GM12878 (cell line): Measurements from ENCODE around the gene MRNIP. TPM values are rescaled to one million over a fixed set of nuclear protein-coding genes. Genes with fewer than 3 reads are reported as not detected.

Experiments
- ATAC-seq: fragments of 200-7000 bp; cut with Tn5 transposase; 3 replicates; pipeline ENCODE4 v1.9.1; 2020; ENCODE audit warnings: mild to moderate bottlenecking, moderate library complexity
- BruUV-seq: library from RNA; stranded (reverse); fragments of 400-500 nt; replicated peaks from 2 replicates; lab custom pipeline; 2021; lab: Mats Ljungman, UMichigan
- CTCF ChIA-PET: fragments of 300-600 bp; sonication (Branson Sonifier 250); formaldehyde crosslinking; extraction: SDS; loops from one replicate; lab custom pipeline; 2021; ENCODE audit warnings: inconsistent platforms; lab: Yijun Ruan, JAX
- POLR2A ChIA-PET: fragments of 350-600 bp; formaldehyde crosslinking; extraction: SDS; loops from one replicate; lab custom pipeline; 2021; ENCODE audit warnings: inconsistent platforms; lab: Charles Lee
- RAD21 ChIA-PET: fragments of 300-600 bp; sonication (Branson Sonifier 250); formaldehyde crosslinking; loops from one replicate; lab custom pipeline; 2023; ENCODE audit warnings: antibody characterized with exemption; ENCODE audit not compliant: unreplicated experiment; lab: Charles Lee
- SMC1A ChIA-PET: fragments of 300-600 bp; sonication (Branson Sonifier 250); formaldehyde crosslinking; loops from one replicate; lab custom pipeline; 2023; ENCODE audit not compliant: unreplicated experiment, uncharacterized antibody; lab: Charles Lee
- DNase-seq: peaks from one replicate; pipeline ENCODE4 v3.0.0-alpha.2; 2011; ENCODE audit warnings: low read depth, low spot score
- FAIRE-seq: peaks from 3 replicates; lab custom pipeline; 2011; peaks lifted over from hg19 to GRCh38; lab: Jason Lieb, UNC
- H2AFZ ChIP-seq: 2 replicates; pipeline ENCODE4 v1.6.0; 2011; ENCODE audit warnings: low read depth, low read length, control low read depth; ENCODE audit not compliant: control insufficient read depth
- H3K27ac ChIP-seq: 2 replicates; pipeline ENCODE4 v1.5.1; 2011; ENCODE audit warnings: control low read depth; ENCODE audit not compliant: control insufficient read depth, insufficient read depth
- H3K27me3 ChIP-seq, 2 experiments: replicated peaks in 1 of 2; 2 replicates each; pipeline versions ENCODE4 v1.6.0 to v1.6.1; 2011; ENCODE audit warnings: low read length in 1 of 2; ENCODE audit not compliant: control insufficient read depth in 2 of 2, insufficient read depth in 2 of 2
- H3K36me3 ChIP-seq, 2 experiments: 2 replicates each; pipeline ENCODE4 v1.5.1; 2011; ENCODE audit warnings: low read length in 1 of 2; ENCODE audit not compliant: control insufficient read depth in 2 of 2, insufficient read depth in 2 of 2
- H3K4me1 ChIP-seq: 2 replicates; pipeline ENCODE4 v1.6.1; 2011; ENCODE audit warnings: mild to moderate bottlenecking, low read length, moderate library complexity, mixed read lengths; ENCODE audit not compliant: control insufficient read depth, insufficient read depth
- H3K4me2 ChIP-seq: 2 replicates; pipeline ENCODE4 v1.6.0; 2011; ENCODE audit warnings: control low read depth; ENCODE audit not compliant: control insufficient read depth, insufficient read depth
- H3K4me3 ChIP-seq: fragments of 200-600 bp; sonication (generic); 2 replicates; pipeline ENCODE4 v1.5.1; 2016
- H3K79me2 ChIP-seq: 2 replicates; pipeline ENCODE4 v1.6.0; 2011; ENCODE audit warnings: low read length; ENCODE audit not compliant: control insufficient read depth, insufficient read depth
- H3K9ac ChIP-seq: 2 replicates; pipeline ENCODE4 v1.8.0; 2011; ENCODE audit warnings: low read length, control low read depth, mixed read lengths; ENCODE audit not compliant: control insufficient read depth, insufficient read depth
- H3K9me3 ChIP-seq: replicated peaks from 3 replicates; pipeline ENCODE4 v1.5.1; 2011; ENCODE audit warnings: mild to moderate bottlenecking, low read length; ENCODE audit not compliant: control insufficient read depth, insufficient read depth
- H4K20me1 ChIP-seq: 2 replicates; pipeline ENCODE4 v1.6.0; 2011; ENCODE audit not compliant: control insufficient read depth, insufficient read depth
- EED ChIP-seq: sonication (generic); IDR thresholded peaks from 2 replicates; pipeline ENCODE4 v1.6.1; 2016; ENCODE audit warnings: antibody characterized with exemption, low read depth
- FOS ChIP-seq: IDR thresholded peaks from 3 replicates; pipeline ENCODE4 v1.6.1; 2011; ENCODE audit warnings: borderline replicate concordance; ENCODE audit not compliant: insufficient read length; ENCODE audit errors: extremely low read depth
- FOXK2 ChIP-seq: fragments of 450-650 bp; IDR thresholded peaks from 2 replicates; pipeline ENCODE4 v1.6.1; 2017; ENCODE audit warnings: mild to moderate bottlenecking, moderate library complexity
- IKZF2 ChIP-seq, 2 experiments: fragments of 450-650 bp; IDR thresholded peaks; 2 replicates each; pipeline ENCODE4 v1.6.1; 2017; ENCODE audit warnings: mild to moderate bottlenecking in 2 of 2, moderate library complexity in 2 of 2
- NRF1 ChIP-seq: conservative IDR thresholded peaks from 2 replicates; pipeline ENCODE4 v1.6.1; 2011; ENCODE audit warnings: mild to moderate bottlenecking, low read depth, low read length, improper control_type of control experiment
- RELB ChIP-seq: fragments of 450-650 bp; IDR thresholded peaks from 2 replicates; pipeline ENCODE4 v1.6.1; 2017; ENCODE audit warnings: low read depth, mild to moderate bottlenecking, moderate library complexity
- SIN3A ChIP-seq: IDR thresholded peaks from 2 replicates; pipeline ENCODE4 v1.6.1; 2012; ENCODE audit warnings: low read depth, low read length, improper control_type of control experiment
- YY1 ChIP-seq: IDR thresholded peaks from 2 replicates; pipeline ENCODE4 v1.6.1; 2011; ENCODE audit warnings: low read depth, mild to moderate bottlenecking, low read length
- WGBS: methylation state at CpG from one replicate; pipeline ENCODE4 v1.1.6; 2016; ENCODE audit warnings: low lambda C conversion rate; ENCODE audit not compliant: insufficient replicate concordance, insufficient coverage; ENCODE audit errors: missing lambda C conversion rate; 5-methylcytosine and 5-hydroxymethylcytosine counted together
- in situ Hi-C: fragments of 300-500 bp; cut with MboI; formaldehyde crosslinking; loops from 9 replicates; pipeline ENCODE4 v1.14.3; 2018; ENCODE audit warnings: mixed read lengths
- intact Hi-C: fragments of 100-400 bp; cut with micrococcal nuclease; formaldehyde crosslinking; loops from one replicate; pipeline ENCODE4 v1.14.2; 2022; ENCODE audit not compliant: unreplicated experiment
- polyA plus RNA-seq, 11 experiments: library from polyadenylated mRNA; depleted of rRNA in 4 of 11; unstranded in 6 of 11; stranded (reverse) in 5 of 11; fragments of >200 nt; fragmentation: Nextera tagmentation in 4 of 11; fragmentation: Illumina TruSeq in 1 of 11; extraction: Ambion mirVana in 4 of 11; extraction: Trizol in 1 of 11; gene quantifications; 1 replicate in 1 of 11; 2 replicates in 10 of 11; pipeline versions ENCODE4 v1.2.1 to v1.2.3, GENCODE V29; 2011 to 2016; ENCODE audit warnings: inconsistent platforms in 2 of 11, missing spikeins in 2 of 11, low read depth in 1 of 11
- total RNA-seq, 4 experiments: library from RNA; depleted of rRNA in 3 of 4; stranded (reverse); fragments of >200 nt in 3 of 4; fragmentation: Illumina TruSeq in 1 of 4; extraction: Trizol in 1 of 4; gene quantifications; 2 replicates each; pipeline versions ENCODE4 v1.2.1 to v1.2.3, GENCODE V29; 2013 to 2021

The MRNIP gene
- total and polyA plus RNA-seq, 10 of the 15 experiments (the other 5 are each of a cell fraction or from before 2014, with no cell fraction given) = 2.4 to 30.4 (median 13.1) TPM

DNA sequence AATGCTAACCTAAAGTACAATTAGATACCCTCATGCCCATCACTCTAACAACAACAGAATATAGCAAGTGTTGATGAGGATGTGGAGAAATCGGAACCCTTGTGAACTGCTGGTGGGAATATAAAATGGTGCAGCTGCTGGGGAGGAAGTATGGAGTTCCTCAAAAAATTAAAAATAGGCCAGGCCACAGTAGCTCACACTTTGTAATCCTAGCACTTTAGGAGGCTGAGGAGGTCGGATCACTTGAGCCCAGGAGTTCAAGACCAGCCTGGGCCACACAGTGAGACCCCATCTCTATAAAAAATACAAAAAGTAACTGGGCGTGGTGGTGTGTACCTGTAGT, 18.0 kb upstream of the MRNIP start:
- H3K4me3 ChIP-seq = no peak overlapping the region
- H3K27ac ChIP-seq = no peak overlapping the region
- no peak for ATAC-seq
- ChIA-PET RAD21 (interaction anchor here (0.6 kb wide), 1 partner anchor 331 kb away, joined by 3 read pairs; no protein-coding TSS in a partner anchor), POLR2A (interaction anchor here (0.7 kb wide), 2 partner anchors 9 to 140 kb away, joined by 4 to 10 read pairs; no protein-coding TSS in a partner anchor), SMC1A (no interaction called here), CTCF (no interaction called here)
- in situ Hi-C loops (no loop called here), intact Hi-C loops (no loop called here)
- no peaks in the 10 kb centered on the region for H3K27me3 ChIP-seq
- no peaks in the 10 kb centered on the region for H3K79me2 ChIP-seq
- H3K9ac ChIP-seq = no peak overlapping the region
- no peaks in the 10 kb centered on the region for H3K9me3 ChIP-seq
- TF ChIP-seq FOXK2 (no peak), FOS (no peak), YY1 (no peak), RELB (no peak), SIN3A (no peak), NRF1 (no peak), IKZF2 (IDR thresholded peaks at IDR 0.05) (no peak), EED (no peak)
- no peak overlapping the region for H3K4me2 ChIP-seq
- H3K36me3 ChIP-seq = peaks cover 17 to 22% of the 10 kb centered on the region in 2 experiments
- H2AFZ ChIP-seq = no peak overlapping the region
- H4K20me1 ChIP-seq = no peaks in the 10 kb centered on the region
- WGBS = 99% methylated on average over 3 of the region's 3 CpGs
- no peaks in the 10 kb centered on the region for H3K4me1 ChIP-seq
- no peak for DNase-seq
- no peak for FAIRE-seq
- no TSS peak for BruUV-seq
